ENCODE data around the gene NUDT12.

The NUDT12 gene

GRCh38 chr5:103502662-103503061 is 59.9 kb downstream of the NUDT12 start:
- TF ChIP-seq REST (IDR thresholded peaks at IDR 0.05; ENCODE audit: insufficient read depth in 1 of 2, low read depth in 2 of 2, low read length in 2 of 2) (no peak), TAF1 (IDR thresholded peaks at IDR 0.05; ENCODE audit: borderline replicate concordance, insufficient read depth, low read length) (no peak), FOXP2 (optimal IDR thresholded peaks at IDR 0.05; ENCODE audit: borderline replicate concordance, extremely low read depth, extremely low read length, insufficient read depth) (no peak), POLR2AphosphoS5 (IDR thresholded peaks at IDR 0.05; ENCODE audit: low read depth, low read length) (no peak), SIN3A (IDR thresholded peaks at IDR 0.05; ENCODE audit: borderline replicate concordance, insufficient read depth, low read length) (no peak)

Measured in PFSK-1 (cell line).